IPS DF 4.7 (cell line): Measurements from ENCODE around the gene HNRNPUL2.

ENCODE experiments used
- DNase-seq: peaks from one replicate; pipeline ENCODE4 v3.0.0-alpha.2; 2013; ENCODE audit warnings: low spot score; ENCODE audit errors: extremely low read depth

Gene HNRNPUL2

GRCh38 chr11:62667460-62667859 is 59.8 kb downstream of the HNRNPUL2 start:
- DNase-seq: no peak

DNA sequence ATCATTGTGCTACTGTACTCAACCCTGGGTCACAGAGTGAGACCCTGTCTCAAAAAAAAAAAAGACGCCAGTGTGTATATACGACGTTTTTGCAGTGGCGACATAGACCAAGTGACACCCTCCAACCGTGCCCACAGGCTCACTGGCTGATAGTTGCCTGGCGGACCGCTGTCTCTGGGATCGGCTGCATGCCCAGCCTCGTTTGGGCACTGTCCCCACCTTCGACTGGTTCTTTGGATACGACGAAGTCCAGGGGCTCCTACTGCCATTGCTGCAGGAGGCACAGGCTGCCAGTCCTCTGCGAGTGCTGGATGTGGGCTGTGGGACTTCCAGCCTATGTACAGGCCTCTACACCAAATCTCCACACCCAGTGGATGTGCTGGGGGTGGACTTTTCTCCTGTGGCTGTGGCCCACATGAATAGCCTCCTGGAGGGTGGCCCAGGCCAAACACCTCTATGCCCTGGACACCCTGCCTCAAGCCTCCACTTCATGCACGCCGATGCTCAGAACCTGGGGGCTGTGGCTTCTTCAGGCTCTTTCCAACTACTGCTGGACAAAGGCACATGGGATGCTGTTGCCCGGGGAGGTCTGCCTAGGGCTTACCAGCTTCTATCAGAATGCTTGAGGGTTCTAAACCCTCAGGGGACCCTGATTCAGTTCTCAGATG is 60.9 kb downstream of the HNRNPUL2 start:
- no peak for DNase-seq

DNA sequence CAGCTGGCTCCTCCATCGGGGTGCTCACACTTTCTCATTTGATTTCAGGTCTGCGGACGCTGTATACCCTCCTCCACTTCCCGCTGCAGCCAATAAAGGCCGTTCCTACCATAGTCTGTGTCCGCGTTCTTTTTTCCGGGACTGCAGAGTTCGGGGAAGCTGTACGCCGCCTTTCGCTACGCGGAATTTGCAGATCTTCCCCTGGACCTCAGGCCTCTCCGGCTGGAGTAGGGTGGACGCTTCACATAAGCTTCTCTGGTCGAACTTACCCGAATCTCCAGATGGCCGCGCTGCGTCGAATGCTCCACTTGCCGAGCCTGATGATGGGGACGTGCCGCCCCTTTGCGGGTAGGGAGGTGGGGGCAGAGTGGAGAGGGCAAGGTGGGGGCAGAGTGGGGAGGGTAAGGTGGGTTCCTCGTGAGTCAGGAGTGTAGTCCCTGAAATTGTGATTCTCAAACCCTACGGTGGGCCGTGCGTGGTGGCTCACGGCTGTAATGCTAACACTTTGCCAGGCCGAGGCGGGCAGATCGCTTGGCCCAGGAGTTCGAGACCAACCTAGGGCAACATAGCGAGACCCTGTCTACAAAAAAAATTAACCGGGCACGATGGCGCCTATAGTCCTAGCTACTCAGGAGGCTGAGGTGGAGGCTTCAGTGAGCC is 61.5 kb downstream of the HNRNPUL2 start:
- no peak for DNase-seq

DNA sequence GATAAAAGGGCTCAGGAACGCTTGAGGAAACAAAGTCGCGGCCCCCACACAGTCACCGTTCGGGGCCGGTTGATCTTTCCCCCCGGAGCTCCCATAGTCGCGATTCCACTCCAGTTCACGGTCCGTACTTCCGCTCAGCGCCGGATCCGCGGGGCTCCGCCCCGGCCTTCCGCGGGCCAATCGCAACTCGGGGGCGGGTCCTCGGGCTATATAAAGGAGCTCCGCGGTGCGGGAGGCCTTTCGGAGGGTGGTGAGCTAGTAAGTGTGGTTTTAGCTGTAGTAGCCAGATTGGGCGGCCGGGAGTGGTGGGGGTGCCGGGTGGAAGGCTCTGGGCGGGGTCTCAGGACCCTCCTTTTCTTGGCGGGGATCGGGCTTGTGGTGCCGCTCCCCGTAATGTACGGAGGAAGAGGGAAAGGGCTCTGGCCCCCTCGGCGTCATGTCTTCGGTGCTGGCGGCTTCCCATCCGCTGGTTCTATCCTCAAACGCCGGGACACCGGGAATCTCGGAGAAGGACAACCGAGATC is 62.1 kb downstream of the HNRNPUL2 start, which contains the start of the genes C11orf98 and CSKMT:
TSS of gene C11orf98 (minus strand) at position 136 of the 524 bp plus-strand sequence. CDS start at position 95, 41 bp downstream.
TSS of gene CSKMT (plus strand) at position 238 of the 524 bp plus-strand sequence. CDS start 568 bp downstream, outside the sequence.
- no peak for DNase-seq

DNA sequence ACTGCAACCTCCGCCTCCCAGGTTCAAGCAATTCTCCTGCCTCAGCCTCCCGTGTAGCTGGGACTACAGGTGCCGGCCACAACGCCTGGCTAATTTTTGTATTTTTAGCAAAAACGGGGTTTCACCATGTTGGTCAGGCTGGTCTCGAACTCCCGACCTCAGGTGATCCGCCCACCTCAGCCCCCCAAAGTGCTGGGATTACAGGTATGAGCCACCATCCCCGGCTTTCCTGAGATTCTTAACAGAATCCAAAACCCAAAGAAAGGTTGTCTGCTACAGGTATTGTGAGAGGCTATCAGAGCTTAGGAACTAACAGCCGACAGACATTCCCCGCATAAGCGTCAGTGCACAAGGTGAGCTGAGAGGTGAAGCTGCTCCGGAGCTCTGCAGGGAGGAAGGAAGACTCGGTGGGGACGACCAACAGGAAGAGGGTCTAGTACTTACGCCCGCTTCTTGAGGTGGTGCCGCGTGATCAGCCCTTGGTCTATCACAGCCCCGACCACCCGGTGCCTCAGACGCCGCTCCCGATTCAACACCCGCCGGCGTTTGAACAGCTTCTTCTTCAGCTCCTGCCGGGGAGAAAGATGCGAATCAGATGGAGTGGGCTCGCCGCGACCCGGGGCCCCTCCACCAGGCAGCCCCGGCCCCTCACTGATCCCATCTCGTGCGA is 62.7 kb downstream of the HNRNPUL2 start:
- no peak for DNase-seq
